Stimulated activated effector memory CD8-positive, alpha-beta T cell treated with anti-CD3 and anti-CD28 coated beads, Interleukin-12 subunit alpha, Interleukin-12 subunit beta, amount 100 ng/mL, for 72 hours (primary cell): Measurements from ENCODE around the gene HSPA12B.

Experiments
- ATAC-seq: fragments of 150-1000 bp; cut with Tn5 transposase; 2 replicates; pipeline ENCODE4 v1.10.0; 2021
- DNase-seq, 2 donors: peaks; one replicate each; pipeline ENCODE4 v3.0.0; 2021 to 2022; ENCODE audit warnings: low spot score in 2 of 2
- H3K27ac Mint-ChIP-seq: one replicate; pipeline ENCODE4 v1.8.0; 2022; ENCODE audit warnings: mild to moderate bottlenecking, mixed read lengths
- H3K36me3 Mint-ChIP-seq: one replicate; pipeline ENCODE4 v1.8.0; 2022; ENCODE audit warnings: mild to moderate bottlenecking, mixed read lengths
- H3K4me1 Mint-ChIP-seq: one replicate; pipeline ENCODE4 v1.8.0; 2022; ENCODE audit warnings: mixed read lengths
- H3K4me3 Mint-ChIP-seq: one replicate; pipeline ENCODE4 v1.8.0; 2022; ENCODE audit warnings: mild to moderate bottlenecking, mixed read lengths
- H3K9me3 Mint-ChIP-seq: one replicate; pipeline ENCODE4 v1.8.0; 2022; ENCODE audit warnings: mixed read lengths

The HSPA12B gene

GRCh38 chr20:3732327-3733118 is at the start of gene HSPA12B:
Gene HSPA12B (plus strand): TSS chr20:3732685. CDS start chr20:3738675, 5,990 bp downstream.
- ATAC-seq (no peak), DNase-seq (no peak)
- H3K4me1 Mint-ChIP-seq: peaks cover 6% of the 10 kb centered on the region
- H3K9me3 Mint-ChIP-seq: no peaks in the 10 kb centered on the region
- no peaks in the 10 kb centered on the region for H3K36me3 Mint-ChIP-seq
- no peak within 1 kb of the TSS for H3K27ac Mint-ChIP-seq
- no peak within 1 kb of the TSS for H3K4me3 Mint-ChIP-seq

- Mint-ChIP-seq H3K4me1 (peaks cover 7% of the 10 kb centered on the region), H3K4me3 (no peak overlapping the region), H3K9me3 (no peaks in the 10 kb centered on the region), H3K36me3 (no peaks in the 10 kb centered on the region), H3K27ac (no peak overlapping the region)
- ATAC-seq (no peak), DNase-seq (no peak)
Observed at GRCh38 chr20:3685341-3685740, 47.1 kb upstream of the HSPA12B start.

- Mint-ChIP-seq H3K4me1 (peaks cover 2% of the 10 kb centered on the region), H3K9me3 (no peaks in the 10 kb centered on the region), H3K4me3 (no peak overlapping the region), H3K27ac (no peak overlapping the region), H3K36me3 (no peaks in the 10 kb centered on the region)
- ATAC-seq (no peak), DNase-seq (no peak)
Observed at GRCh38 chr20:3686421-3686820, 46.1 kb upstream of the HSPA12B start.

GRCh38 chr20:3686867-3687321 is 45.6 kb upstream of the HSPA12B start:
- H3K36me3 Mint-ChIP-seq: no peaks in the 10 kb centered on the region
- no peak for DNase-seq
- no peak overlapping the region for H3K4me3 Mint-ChIP-seq
- H3K27ac Mint-ChIP-seq: no peak overlapping the region
- no peak for ATAC-seq
- no peaks in the 10 kb centered on the region for H3K4me1 Mint-ChIP-seq
- H3K9me3 Mint-ChIP-seq: no peaks in the 10 kb centered on the region

GRCh38 chr20:3687655-3688054 is 44.8 kb upstream of the HSPA12B start:
- DNase-seq (no peak), ATAC-seq (no peak)
- H3K4me1 Mint-ChIP-seq: no peaks in the 10 kb centered on the region
- H3K27ac Mint-ChIP-seq: no peak overlapping the region
- no peaks in the 10 kb centered on the region for H3K36me3 Mint-ChIP-seq
- H3K4me3 Mint-ChIP-seq: no peak overlapping the region
- H3K9me3 Mint-ChIP-seq: no peaks in the 10 kb centered on the region

GRCh38 chr20:3689978-3690377 is 42.5 kb upstream of the HSPA12B start:
- Mint-ChIP-seq H3K4me3 (no peak overlapping the region), H3K36me3 (no peaks in the 10 kb centered on the region), H3K27ac (no peak overlapping the region), H3K9me3 (no peaks in the 10 kb centered on the region), H3K4me1 (no peaks in the 10 kb centered on the region)
- no peak for ATAC-seq
- no peak for DNase-seq

- H3K4me1 Mint-ChIP-seq: no peaks in the 10 kb centered on the region
- H3K9me3 Mint-ChIP-seq: no peaks in the 10 kb centered on the region
- no peak for ATAC-seq
Observed at GRCh38 chr20:3690413-3690812, 42.1 kb upstream of the HSPA12B start.

GRCh38 chr20:3691306-3691705 is 41.2 kb upstream of the HSPA12B start:
- Mint-ChIP-seq H3K4me1 (no peaks in the 10 kb centered on the region), H3K4me3 (no peak overlapping the region), H3K27ac (no peak overlapping the region), H3K9me3 (no peaks in the 10 kb centered on the region), H3K36me3 (no peaks in the 10 kb centered on the region)
- DNase-seq (no peak), ATAC-seq (no peak)

More at GRCh38 chr20:3690413-3690812, 42.1 kb upstream of the HSPA12B start:
- no peak overlapping the region for H3K27ac Mint-ChIP-seq
- H3K4me3 Mint-ChIP-seq: no peak overlapping the region
- no peaks in the 10 kb centered on the region for H3K36me3 Mint-ChIP-seq
- no peak for DNase-seq

- no peak for DNase-seq
- Mint-ChIP-seq H3K4me3 (no peak overlapping the region), H3K27ac (no peak overlapping the region), H3K4me1 (no peaks in the 10 kb centered on the region), H3K36me3 (no peaks in the 10 kb centered on the region), H3K9me3 (no peaks in the 10 kb centered on the region)
- ATAC-seq: no peak
Observed at GRCh38 chr20:3691897-3692296, 40.6 kb upstream of the HSPA12B start.

GRCh38 chr20:3692706-3693294 is 39.7 kb upstream of the HSPA12B start:
- Mint-ChIP-seq H3K27ac (no peak overlapping the region), H3K4me1 (no peaks in the 10 kb centered on the region), H3K9me3 (no peaks in the 10 kb centered on the region), H3K36me3 (no peaks in the 10 kb centered on the region), H3K4me3 (no peak overlapping the region)
- DNase-seq (no peak), ATAC-seq (no peak)

GRCh38 chr20:3693376-3693775 is 39.1 kb upstream of the HSPA12B start:
- ATAC-seq: no peak
- H3K9me3 Mint-ChIP-seq: no peaks in the 10 kb centered on the region
- no peaks in the 10 kb centered on the region for H3K36me3 Mint-ChIP-seq

GRCh38 chr20:3694864-3695263 is 37.6 kb upstream of the HSPA12B start:
- Mint-ChIP-seq H3K36me3 (no peaks in the 10 kb centered on the region), H3K9me3 (no peaks in the 10 kb centered on the region), H3K27ac (no peak overlapping the region), H3K4me1 (no peaks in the 10 kb centered on the region), H3K4me3 (no peak overlapping the region)
- ATAC-seq: no peak
- no peak for DNase-seq

More at GRCh38 chr20:3693376-3693775, 39.1 kb upstream of the HSPA12B start:
- no peak overlapping the region for H3K4me3 Mint-ChIP-seq
- H3K27ac Mint-ChIP-seq: no peak overlapping the region
- H3K4me1 Mint-ChIP-seq: no peaks in the 10 kb centered on the region
- DNase-seq: no peak

- Mint-ChIP-seq H3K9me3 (no peaks in the 10 kb centered on the region), H3K4me1 (no peaks in the 10 kb centered on the region), H3K27ac (no peak overlapping the region), H3K4me3 (no peak overlapping the region), H3K36me3 (no peaks in the 10 kb centered on the region)
- ATAC-seq (no peak), DNase-seq (no peak)
Observed at GRCh38 chr20:3696200-3696599, 36.3 kb upstream of the HSPA12B start.

GRCh38 chr20:3696745-3697587 is 35.5 kb upstream of the HSPA12B start:
- H3K4me3 Mint-ChIP-seq: no peak overlapping the region
- no peak overlapping the region for H3K27ac Mint-ChIP-seq
- no peaks in the 10 kb centered on the region for H3K4me1 Mint-ChIP-seq
- no peaks in the 10 kb centered on the region for H3K9me3 Mint-ChIP-seq
- DNase-seq (no peak), ATAC-seq (no peak)
- no peaks in the 10 kb centered on the region for H3K36me3 Mint-ChIP-seq

- no peak for DNase-seq
- Mint-ChIP-seq H3K36me3 (no peaks in the 10 kb centered on the region), H3K9me3 (no peaks in the 10 kb centered on the region), H3K4me3 (no peak overlapping the region), H3K27ac (no peak overlapping the region), H3K4me1 (no peaks in the 10 kb centered on the region)
- no peak for ATAC-seq
Observed at GRCh38 chr20:3697588-3698305, 34.7 kb upstream of the HSPA12B start.
